Cerebellar cortex (tissue), 1 donor: ENCODE data around the gene PSPN.
A peak's percentile ranks its signal among the peaks of the same experiment; 100 is the strongest.
"Not testable (repeated sequence)": the region's sequence is repeated elsewhere in the genome, so short reads cannot be mapped to it uniquely, and the experiment has no call there.

Source experiments
- DNase-seq: peaks from one replicate; pipeline ENCODE4 v3.0.0-alpha.2; 2015; ENCODE audit warnings: low spot score

Gene PSPN

DNA sequence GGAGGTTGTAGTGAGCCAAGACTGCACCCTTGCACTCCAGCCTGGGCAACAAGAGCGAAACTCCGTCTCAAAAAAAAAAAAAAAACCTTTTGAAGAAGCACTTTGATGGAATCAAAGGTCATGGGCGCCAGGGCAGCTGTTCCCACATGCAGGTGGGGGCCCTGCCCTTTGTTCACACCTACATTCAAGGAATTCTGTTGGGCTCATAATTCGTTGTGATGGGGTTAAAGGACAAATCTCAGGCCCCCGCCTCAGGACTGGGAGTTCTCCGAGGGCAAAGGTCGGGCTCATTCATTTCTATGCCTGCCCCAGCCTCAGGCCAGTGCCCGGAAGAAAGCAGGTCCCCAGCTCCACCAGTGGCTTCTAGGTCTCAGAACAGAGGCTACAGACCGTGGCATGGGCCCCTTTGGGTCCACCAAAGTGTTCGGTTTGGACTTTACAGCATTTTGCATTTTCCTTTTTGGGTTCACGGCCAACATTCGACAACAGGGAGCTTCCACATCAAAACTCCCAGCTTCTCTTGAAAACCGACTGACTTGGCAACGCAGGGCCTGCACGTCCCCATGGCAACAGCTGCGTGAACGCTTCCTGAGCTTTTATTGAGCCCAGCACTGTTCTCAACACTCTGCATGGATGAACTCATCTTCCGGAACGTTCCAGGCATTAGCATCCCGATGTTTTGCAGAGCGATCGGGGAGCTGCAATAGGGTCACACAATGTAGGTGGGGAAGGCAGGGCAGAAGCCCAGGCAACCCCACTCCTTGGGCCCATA is 27.3 kb upstream of the PSPN start:
- DNase-seq, result peak; percentile 81

GRCh38 chr19:6402058-6402457 is 26.3 kb upstream of the PSPN start:
- DNase-seq, result no peak

- DNase-seq, result not testable (repeated sequence)
Measured at GRCh38 chr19:6400062-6400944, 24.6 kb upstream of the PSPN start.

- DNase-seq, result no peak
Measured at GRCh38 chr19:6396305-6396704, 20.6 kb upstream of the PSPN start.

DNA sequence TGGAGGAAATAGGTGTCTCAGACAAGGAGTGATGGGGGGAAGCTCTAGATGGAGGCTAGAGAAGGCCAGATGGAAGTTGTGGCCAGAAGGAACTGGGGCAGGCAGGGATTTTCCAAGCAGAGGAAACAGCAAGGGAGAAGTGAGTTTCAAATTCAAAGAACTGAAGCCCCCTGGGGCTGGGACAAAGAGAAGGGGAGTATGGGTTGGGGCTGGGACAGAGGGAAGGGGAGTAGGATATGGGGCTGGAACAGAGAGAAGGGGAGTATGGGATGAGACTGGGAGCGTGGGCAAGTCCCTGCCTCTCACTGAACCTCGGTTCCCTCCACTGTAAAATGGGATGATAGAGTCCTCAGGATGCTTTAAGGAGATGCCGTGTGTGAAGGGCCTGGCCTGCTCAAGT is 19.1 kb upstream of the PSPN start:
- DNase-seq, result no peak

GRCh38 chr19:6393983-6394412 is 18.3 kb upstream of the PSPN start:
- no peak for DNase-seq

- peak; percentile 98 for DNase-seq
Measured at GRCh38 chr19:6393074-6393982, 17.6 kb upstream of the PSPN start, which contains the start of gene GTF2F1. TSS of gene GTF2F1 (minus strand) at chr19:6393164. CDS start at chr19:6392995, 169 bp downstream.

GRCh38 chr19:6392221-6393073 is 16.7 kb upstream of the PSPN start:
- no peak for DNase-seq

DNA sequence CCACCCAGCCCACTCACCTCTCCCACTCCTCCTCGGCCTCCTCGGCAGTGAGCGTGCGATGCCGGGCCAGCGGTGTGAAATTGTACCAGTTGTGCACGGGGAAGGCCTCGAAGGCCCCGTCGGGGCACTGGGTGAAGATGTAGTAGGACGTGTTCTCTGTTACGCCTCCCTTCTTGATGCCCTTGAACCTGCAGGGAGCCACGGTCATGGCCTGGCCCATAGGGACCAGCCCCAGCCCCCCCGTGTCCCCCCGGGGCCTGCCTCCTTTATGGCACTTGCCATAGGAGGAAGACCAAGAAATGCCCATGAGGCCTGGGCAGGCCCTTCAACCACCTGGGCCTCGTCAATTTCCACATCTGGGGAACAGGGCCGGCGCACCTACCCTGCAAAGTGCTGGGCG is 11.6 kb upstream of the PSPN start:
- DNase-seq, result no peak

- DNase-seq, result no peak
Measured at GRCh38 chr19:6384381-6384780, 8.6 kb upstream of the PSPN start.

DNA sequence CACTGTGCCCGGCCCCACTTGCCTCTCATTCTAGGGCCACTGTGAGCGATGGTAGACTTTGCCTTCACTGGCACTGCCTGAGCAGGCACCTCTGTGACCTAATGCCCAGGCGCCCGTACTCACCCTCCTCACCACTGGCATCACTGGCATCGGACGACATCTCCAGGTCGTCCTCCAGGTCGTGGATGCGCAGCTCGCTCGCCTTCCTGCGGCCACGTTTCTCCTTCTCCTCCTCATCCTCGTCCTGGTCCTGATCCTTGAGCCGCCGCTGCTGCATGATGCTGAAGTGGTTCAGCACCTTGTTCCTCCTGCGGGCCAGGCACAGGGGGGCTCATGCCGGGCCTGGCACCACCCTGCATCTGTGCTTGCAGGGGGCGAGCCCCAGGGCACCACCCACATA is 7.5 kb upstream of the PSPN start:
- no peak for DNase-seq

DNA sequence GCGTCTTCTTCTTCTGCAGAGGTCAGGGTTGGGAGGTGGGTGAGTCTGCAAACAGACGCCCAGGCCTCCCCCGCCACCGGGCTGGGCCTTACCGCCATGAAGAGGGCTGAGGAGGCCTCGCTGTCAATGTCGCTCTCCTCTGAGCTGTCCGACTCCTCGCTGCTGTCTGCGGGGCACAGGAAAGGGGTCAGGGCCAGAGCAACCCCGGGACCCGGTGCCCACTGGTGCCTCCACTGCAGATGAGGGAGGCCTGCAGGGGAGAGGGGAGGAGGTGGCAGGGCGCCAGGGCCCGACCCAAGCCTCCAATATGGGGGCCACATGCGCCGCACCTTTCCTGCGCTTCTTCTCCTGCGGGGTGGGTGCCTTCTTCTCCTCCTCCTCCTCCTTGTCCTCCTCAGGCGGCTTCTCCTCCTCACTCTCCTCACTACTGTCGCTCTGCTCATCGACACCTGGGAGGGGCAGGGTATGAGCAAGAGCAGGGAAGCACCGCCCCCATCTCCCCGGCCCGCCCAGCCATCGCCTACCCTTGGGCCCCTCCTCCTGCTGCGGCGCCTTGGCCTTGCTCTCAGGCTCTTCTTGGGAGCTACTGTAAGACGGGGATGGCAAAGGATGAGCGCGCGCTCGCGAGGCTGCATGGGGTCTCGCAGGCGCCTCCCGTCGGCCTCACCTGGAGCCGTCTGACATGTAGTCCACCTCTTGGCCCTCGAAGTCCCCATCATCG is 5.5 kb upstream of the PSPN start:
- DNase-seq, result no peak

- no peak for DNase-seq
Measured at GRCh38 chr19:6379744-6380143, 4.0 kb upstream of the PSPN start.

GRCh38 chr19:6378486-6378885 is 2.8 kb upstream of the PSPN start:
- peak; percentile 95 for DNase-seq

DNA sequence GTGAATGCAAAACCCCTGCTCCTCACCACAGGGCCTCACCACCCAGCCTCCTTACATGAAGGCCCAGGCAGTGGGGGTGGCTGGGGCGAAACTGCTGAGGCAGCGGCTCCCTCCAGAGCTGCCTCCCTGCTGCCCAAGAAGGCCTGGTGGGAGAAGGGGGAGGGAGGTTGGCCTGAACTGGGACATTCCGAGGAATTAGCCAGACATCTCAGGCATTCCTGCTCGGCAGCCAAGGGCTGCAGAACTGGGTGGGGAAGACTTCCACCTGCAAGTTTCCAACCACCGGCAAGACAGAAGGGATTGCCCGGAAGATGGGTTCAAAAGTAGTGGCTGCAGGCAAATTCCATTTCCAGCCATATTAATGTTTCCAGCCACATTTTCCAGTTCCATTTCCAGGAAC is 2.3 kb upstream of the PSPN start:
- DNase-seq, result peak; percentile 75

DNA sequence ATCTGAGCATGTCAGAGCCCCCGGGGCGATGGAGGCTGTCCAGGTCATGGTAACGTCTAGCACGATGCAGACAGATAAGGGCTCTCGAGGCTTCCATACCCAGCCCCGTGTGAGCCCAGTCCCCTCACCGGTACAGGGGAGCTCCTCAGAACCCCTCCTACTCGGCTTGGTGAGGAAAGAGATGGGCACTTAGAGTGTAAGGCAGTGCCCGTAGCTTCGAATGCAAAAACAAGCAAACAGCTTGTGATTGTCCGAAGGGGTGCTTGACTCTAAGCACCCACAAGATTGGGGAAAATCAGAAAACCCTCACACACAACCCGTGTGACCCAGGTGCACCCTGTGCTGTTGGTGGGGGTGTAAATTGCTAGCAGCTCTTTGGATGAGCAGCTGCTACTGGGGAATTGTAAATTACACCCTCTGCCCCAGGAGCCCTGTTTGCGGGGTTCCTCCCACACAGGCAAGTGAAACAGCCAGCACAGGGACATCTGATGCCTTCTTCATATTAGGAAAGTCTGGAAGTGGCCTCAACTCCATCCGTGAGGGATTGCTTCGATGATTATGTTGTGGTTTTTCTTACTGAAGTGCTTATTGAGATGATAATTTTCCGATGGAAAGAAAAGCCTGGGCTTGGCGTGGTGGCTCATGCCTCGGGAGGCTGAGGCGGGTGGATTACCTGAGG is 918 bp upstream of the PSPN start:
- DNase-seq, result no peak

GRCh38 chr19:6374711-6375410 is 872 bp downstream of the PSPN start:
- no peak for DNase-seq

- peak; percentile 50 for DNase-seq
Measured at GRCh38 chr19:6374161-6374709, 1.5 kb downstream of the PSPN start.

GRCh38 chr19:6373813-6374108 is 2.0 kb downstream of the PSPN start:
- DNase-seq, result no peak
